ENCODE measurements around the gene TBC1D22A. TPM values are rescaled to one million over a fixed set of nuclear protein-coding genes. Genes with fewer than 3 reads are reported as not detected.

The TBC1D22A gene
- total RNA-seq, 2 donors from 2014 or later: 11.5 to 15.4 TPM

DNA sequence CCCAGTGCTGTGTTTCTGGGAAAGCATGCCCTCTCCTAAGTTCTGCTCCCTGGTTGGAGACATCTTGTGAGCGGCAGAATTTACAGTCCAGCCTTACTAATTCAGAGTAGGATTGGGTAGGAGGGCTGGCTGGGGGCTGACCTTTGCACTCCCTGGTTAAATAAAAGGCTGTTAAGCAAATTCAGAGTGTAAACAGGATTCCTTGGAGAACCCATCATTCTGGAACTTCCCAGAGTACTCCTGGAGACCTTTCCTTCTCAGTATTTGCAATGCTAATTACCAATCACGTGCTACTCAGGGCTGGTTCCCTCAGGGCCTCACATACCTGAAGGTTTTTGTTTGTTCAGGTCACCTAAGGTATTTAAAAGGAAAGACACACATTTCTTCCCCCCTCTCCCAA, 340.2 kb downstream of the TBC1D22A start:
- H3K27me3 ChIP-seq: no peaks in the 10 kb centered on the region
- no peak for DNase-seq (ENCODE audit: low spot score)
- H3K4me1 ChIP-seq: no peaks in the 10 kb centered on the region
- no peak overlapping the region for H3K4me3 ChIP-seq
- H3K9me3 ChIP-seq: no peaks in the 10 kb centered on the region
- H3K36me3 ChIP-seq: no peaks in the 10 kb centered on the region
- no peak overlapping the region for H3K27ac ChIP-seq
- no peak for TF ChIP-seq CTCF (IDR thresholded peaks at IDR 0.05)

DNA sequence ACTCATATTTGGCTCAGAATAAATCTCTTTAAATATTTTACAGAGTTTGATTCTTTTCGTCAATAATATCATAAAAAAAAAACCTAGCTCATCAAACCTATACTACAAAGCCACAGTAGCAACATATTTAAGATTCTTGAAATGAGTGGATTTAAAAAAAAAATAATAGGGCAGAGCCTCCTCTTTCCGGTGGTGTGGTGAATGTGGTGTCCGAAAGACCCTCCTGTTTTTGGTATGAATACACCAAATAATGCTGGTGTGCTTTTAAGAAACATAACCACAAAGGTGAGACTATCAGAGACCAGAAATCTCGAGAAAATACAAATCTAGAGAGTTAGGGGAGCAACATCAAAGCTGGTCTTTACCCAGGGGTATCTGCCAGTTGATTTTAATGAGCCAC, 342.6 kb downstream of the TBC1D22A start:
- H3K4me3 ChIP-seq: no peak overlapping the region
- no peaks in the 10 kb centered on the region for H3K9me3 ChIP-seq
- H3K27me3 ChIP-seq: no peaks in the 10 kb centered on the region
- no peaks in the 10 kb centered on the region for H3K4me1 ChIP-seq
- no peak overlapping the region for H3K27ac ChIP-seq
- TF ChIP-seq CTCF (IDR thresholded peaks at IDR 0.05): no peak
- no peaks in the 10 kb centered on the region for H3K36me3 ChIP-seq
- DNase-seq (ENCODE audit: low spot score): no peak

DNA sequence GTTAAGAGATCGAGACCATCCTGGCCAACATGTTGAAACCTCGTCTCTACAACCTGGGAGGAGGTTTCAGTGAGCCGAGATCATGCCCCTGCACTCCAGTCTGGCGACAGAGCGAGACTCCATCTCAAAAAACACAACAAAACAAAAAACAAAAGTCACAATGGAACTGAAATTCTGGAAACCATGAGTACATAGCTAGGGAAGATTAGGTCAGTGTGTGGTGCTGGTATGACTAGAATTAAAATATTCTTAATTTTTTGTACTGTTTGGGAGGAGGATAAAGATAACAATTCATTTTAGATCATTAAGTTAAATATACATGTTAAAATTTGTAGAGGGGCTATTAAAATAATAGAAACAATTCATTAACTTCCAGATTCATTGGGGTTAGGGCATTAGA, 344.4 kb downstream of the TBC1D22A start:
- TF ChIP-seq CTCF (IDR thresholded peaks at IDR 0.05): no peak
- DNase-seq (ENCODE audit: low spot score): no peak
- Histone ChIP-seq H3K27ac (no peak overlapping the region), H3K27me3 (no peaks in the 10 kb centered on the region), H3K9me3 (no peaks in the 10 kb centered on the region), H3K4me1 (no peaks in the 10 kb centered on the region), H3K4me3 (no peak overlapping the region), H3K36me3 (no peaks in the 10 kb centered on the region)

DNA sequence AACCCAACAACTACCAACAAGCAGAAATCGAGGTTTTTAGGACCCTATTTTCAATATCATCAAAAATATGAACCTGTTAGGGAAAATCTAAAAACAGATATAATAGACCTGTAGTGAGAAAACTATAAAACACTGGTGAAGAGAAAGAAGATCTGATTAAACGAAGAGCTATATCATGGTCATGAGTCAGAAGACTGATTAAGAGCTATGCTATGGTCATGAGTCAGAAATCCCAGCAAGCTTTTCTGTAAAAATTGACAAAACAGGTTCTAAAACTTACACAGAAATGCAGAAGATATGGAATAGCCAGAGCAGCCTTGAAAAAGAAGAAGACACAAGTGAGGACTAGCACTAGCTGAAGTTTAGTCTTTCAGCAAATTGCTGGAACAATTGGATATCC, 345.0 kb downstream of the TBC1D22A start:
- no peak overlapping the region for H3K27ac ChIP-seq
- H3K9me3 ChIP-seq: no peaks in the 10 kb centered on the region
- no peaks in the 10 kb centered on the region for H3K36me3 ChIP-seq
- no peak for DNase-seq (ENCODE audit: low spot score)
- H3K4me3 ChIP-seq: no peak overlapping the region
- no peak for TF ChIP-seq CTCF (IDR thresholded peaks at IDR 0.05)
- no peaks in the 10 kb centered on the region for H3K27me3 ChIP-seq
- no peaks in the 10 kb centered on the region for H3K4me1 ChIP-seq

GRCh38 chr22:47110817-47111443, 348.5 kb downstream of the TBC1D22A start:
- Histone ChIP-seq H3K4me3 (no peak overlapping the region), H3K4me1 (no peaks in the 10 kb centered on the region), H3K36me3 (no peaks in the 10 kb centered on the region), H3K27ac (no peak overlapping the region), H3K27me3 (no peaks in the 10 kb centered on the region), H3K9me3 (no peaks in the 10 kb centered on the region)
- TF ChIP-seq CTCF (IDR thresholded peaks at IDR 0.05): no peak
- no peak for DNase-seq (ENCODE audit: low spot score)

Data from right atrium auricular region (tissue), 2 donors.